Effector CD8-positive, alpha-beta T cell (primary cell): ENCODE data around the gene AKAP8L.

Experiments
- DNase-seq: peaks from one replicate; lab custom pipeline; 2025; lab: John Stamatoyannopoulos, UW
- total RNA-seq, 4 experiments: gene quantifications; one replicate each; lab custom pipeline; 2026; lab: John Stamatoyannopoulos, UW

AKAP8L gene
- 152 to 226 (median 206) reads per million in 4 experiments for total RNA-seq

GRCh38 chr19:15418579-15419412 lies at the start of gene AKAP8L:
TSS of gene AKAP8L (minus strand) at chr19:15418988. CDS start at chr19:15418923, 65 bp downstream.
- peak; percentile 96 for DNase-seq

GRCh38 chr19:15467734-15468214 lies 49.0 kb upstream of the AKAP8L start:
- DNase-seq = no peak

GRCh38 chr19:15466851-15467733 lies 48.3 kb upstream of the AKAP8L start:
- no peak for DNase-seq

GRCh38 chr19:15464394-15465385 lies 45.9 kb upstream of the AKAP8L start, which contains the start of gene RASAL3:
TSS of gene RASAL3 (minus strand) at chr19:15464544. CDS start at chr19:15464358, 186 bp downstream.
- DNase-seq = peak; percentile 18

GRCh38 chr19:15463861-15464371 lies 45.1 kb upstream of the AKAP8L start:
- peak; percentile 49 for DNase-seq

- DNase-seq = no peak
Observed at GRCh38 chr19:15461694-15462093, 42.9 kb upstream of the AKAP8L start.

- DNase-seq = no peak
Observed at GRCh38 chr19:15457701-15458484, 39.1 kb upstream of the AKAP8L start.

- no peak for DNase-seq
Observed at GRCh38 chr19:15456871-15457700, 38.3 kb upstream of the AKAP8L start.

GRCh38 chr19:15456441-15456840 lies 37.7 kb upstream of the AKAP8L start:
- no peak for DNase-seq

- no peak for DNase-seq
Observed at GRCh38 chr19:15455996-15456395, 37.2 kb upstream of the AKAP8L start.

GRCh38 chr19:15453906-15454860 lies 35.4 kb upstream of the AKAP8L start:
- DNase-seq = no peak

- DNase-seq = no peak
Observed at GRCh38 chr19:15453091-15453578, 34.3 kb upstream of the AKAP8L start.

- DNase-seq = no peak
Observed at GRCh38 chr19:15452111-15453047, 33.6 kb upstream of the AKAP8L start.

GRCh38 chr19:15450528-15450890 lies 31.7 kb upstream of the AKAP8L start:
- DNase-seq = no peak

- DNase-seq = peak; percentile 70
Observed at GRCh38 chr19:15449620-15450527, 31.1 kb upstream of the AKAP8L start, which contains the start of gene WIZ. TSS of gene WIZ (minus strand) at chr19:15449956. CDS start at chr19:15448307, 1,649 bp downstream.
